WERI-Rb-1 (cell line): Measurements from ENCODE around the gene GRAMD2B.

Experiments
- DNase-seq: peaks from one replicate; pipeline ENCODE4 v3.0.0-alpha.2; 2020
- H3K27ac ChIP-seq: fragments of 250-450 bp; sonication (Bioruptor Pico); 2 replicates; pipeline ENCODE4 v1.5.1; 2020; ENCODE audit warnings: mild to moderate bottlenecking, moderate library complexity
- H3K27me3 ChIP-seq: fragments of 250-450 bp; sonication (Bioruptor Pico); 2 replicates; pipeline ENCODE4 v1.5.1; 2021; ENCODE audit warnings: mild to moderate bottlenecking, low read depth, moderate library complexity; ENCODE audit not compliant: insufficient read depth, severe bottlenecking
- H3K36me3 ChIP-seq: fragments of 250-450 bp; sonication (Bioruptor Pico); 2 replicates; pipeline ENCODE4 v1.5.1; 2020; ENCODE audit warnings: mild to moderate bottlenecking, moderate library complexity
- H3K4me3 ChIP-seq: 2 replicates; pipeline ENCODE4 v1.5.1; 2011; ENCODE audit warnings: low read depth, mild to moderate bottlenecking, control low read depth, low read length
- H3K9me3 ChIP-seq: fragments of 250-450 bp; sonication (Bioruptor Pico); 2 replicates; pipeline ENCODE4 v1.5.1; 2021; ENCODE audit warnings: mild to moderate bottlenecking, moderate library complexity; ENCODE audit not compliant: severe bottlenecking
- CTCF ChIP-seq: IDR thresholded peaks from 2 replicates; pipeline ENCODE4 v1.5.1; 2011; ENCODE audit warnings: low read depth, mild to moderate bottlenecking, control low read depth, inconsistent platforms, low read length

Gene GRAMD2B

GRCh38 chr5:126531543-126532120 lies 108.4 kb downstream of the GRAMD2B start:
- Histone ChIP-seq H3K27ac (no peak overlapping the region), H3K36me3 (no peaks in the 10 kb centered on the region), H3K9me3 (peaks cover 4% of the 10 kb centered on the region), H3K27me3 (no peaks in the 10 kb centered on the region), H3K4me3 (no peak overlapping the region)
- no peak for TF ChIP-seq CTCF
- DNase-seq, result no peak

GRCh38 chr5:126534553-126534952 lies 111.3 kb downstream of the GRAMD2B start:
- no peaks in the 10 kb centered on the region for H3K27me3 ChIP-seq
- DNase-seq, result no peak
- TF ChIP-seq CTCF, result no peak
- H3K9me3 ChIP-seq, result no peaks in the 10 kb centered on the region
- no peak overlapping the region for H3K27ac ChIP-seq
- H3K36me3 ChIP-seq, result no peaks in the 10 kb centered on the region
- no peak overlapping the region for H3K4me3 ChIP-seq

GRCh38 chr5:126535856-126536545 lies 112.8 kb downstream of the GRAMD2B start:
- Histone ChIP-seq H3K36me3 (no peaks in the 10 kb centered on the region), H3K9me3 (no peaks in the 10 kb centered on the region), H3K4me3 (no peak overlapping the region), H3K27me3 (no peaks in the 10 kb centered on the region), H3K27ac (no peak overlapping the region)
- DNase-seq, result no peak
- no peak for TF ChIP-seq CTCF

GRCh38 chr5:126536874-126537273 lies 113.7 kb downstream of the GRAMD2B start:
- Histone ChIP-seq H3K4me3 (no peak overlapping the region), H3K9me3 (no peaks in the 10 kb centered on the region), H3K27ac (no peak overlapping the region), H3K27me3 (no peaks in the 10 kb centered on the region), H3K36me3 (no peaks in the 10 kb centered on the region)
- no peak for DNase-seq
- TF ChIP-seq CTCF, result no peak

GRCh38 chr5:126538579-126538978 lies 115.4 kb downstream of the GRAMD2B start:
- DNase-seq, result no peak
- Histone ChIP-seq H3K4me3 (no peak overlapping the region), H3K36me3 (no peaks in the 10 kb centered on the region), H3K27ac (no peak overlapping the region), H3K27me3 (no peaks in the 10 kb centered on the region), H3K9me3 (no peaks in the 10 kb centered on the region)
- TF ChIP-seq CTCF, result no peak
